Psoas muscle (tissue), 7 donors: ENCODE measurements around the gene NAA16. TPM values are rescaled to one million over a fixed set of nuclear protein-coding genes. Genes with fewer than 3 reads are reported as not detected.

Experiments
- polyA plus RNA-seq, 3 donors: library from polyadenylated mRNA; stranded (reverse); fragments of 200-250 nt; gene quantifications; one replicate each; pipeline ENCODE4 v1.2.3, GENCODE V29; 2013
- total RNA-seq, 4 donors: library from RNA; stranded (reverse); fragmentation: NEBNext Ultra II Directional in 2 of 4; extraction: Animal tissue kit (Norgen Biotek cat#: 25700) in 2 of 4; gene quantifications; one replicate each; pipeline versions ENCODE4 v1.2.1 to v1.2.4, GENCODE V29; 2021 to 2023
- donor health status: healthy with polysubstance abuse.
- donor health status: DM: no; HTN: no; CAD: no; lungs with moderate emphysema.
- donor health status: Bipolar disorder and iron deficiency.
- donor health status: healthy.
- donor health status: DM: no; HTN: no; CAD: no.
- donor health status: DM: no; HTN: no; CAD: no.
- donor health status: DM: yes; HTN: yes; CAD: no.

Gene NAA16
- total and polyA plus RNA-seq, 7 donors = 3.5 to 22.3 (median 8.1) TPM

Other genes starting within 250 kb of the NAA16 start
- gene WBP4, start 249.8 kb upstream of the NAA16 start, total RNA-seq = 10 to 100 TPM; 18.8 to 24.9 (median 21.6) TPM
- gene WBP4, start 249.8 kb upstream of the NAA16 start, polyA plus RNA-seq = 10 to 100 TPM; 18.1 to 37.0 (median 22.2) TPM
- gene KBTBD6, start 178.5 kb upstream of the NAA16 start, total RNA-seq = 1 to 10 TPM; 2.4 to 6.0 (median 5.6) TPM
- 1 to 10 TPM; 2.0 to 7.6 (median 2.5) TPM for gene KBTBD6, start 178.5 kb upstream of the NAA16 start, polyA plus RNA-seq
- 1 to 10 TPM; 2.1 to 5.3 (median 3.8) TPM for gene KBTBD7, start 116.7 kb upstream of the NAA16 start, total RNA-seq
- 1 to 10 TPM; 1.1 to 5.9 (median 1.3) TPM for gene KBTBD7, start 116.7 kb upstream of the NAA16 start, polyA plus RNA-seq
- gene MTRF1, start 47.7 kb upstream of the NAA16 start, total RNA-seq = 10 to 100 TPM in 2 of 4 donors, 1 to 10 TPM in 2; 8.7 to 14.2 (median 11.1) TPM
- gene MTRF1, start 47.7 kb upstream of the NAA16 start, polyA plus RNA-seq = 10 to 100 TPM; 12.5 to 29.6 (median 16.0) TPM
- 10 to 100 TPM; 10.1 to 35.1 (median 28.4) TPM for gene RGCC, start 146.3 kb downstream of the NAA16 start, total RNA-seq
- 10 to 100 TPM; 15.9 to 19.1 (median 16.5) TPM for gene RGCC, start 146.3 kb downstream of the NAA16 start, polyA plus RNA-seq